Esophagus muscularis mucosa (tissue), 3 donors: Measurements from ENCODE around the gene KCMF1.

Experiments
- CTCF ChIP-seq, 3 experiments: fragments of 200-600 bp in 2 of 3; fragments of 450-650 bp in 1 of 3; sonication (generic) in 2 of 3; IDR thresholded peaks; one replicate each; pipeline ENCODE4 v1.5.1; 2017 to 2019; ENCODE audit warnings: antibody characterized with exemption in 3 of 3, mild to moderate bottlenecking in 2 of 3, moderate library complexity in 1 of 3
- POLR2A ChIP-seq: fragments of 450-650 bp; IDR thresholded peaks from one replicate; pipeline ENCODE4 v1.6.1; 2017; ENCODE audit warnings: antibody characterized with exemption, moderate library complexity, mild to moderate bottlenecking, low read depth
- POLR2AphosphoS5 ChIP-seq, 2 donors: sonication (generic); formaldehyde crosslinking; IDR thresholded peaks; one replicate each; pipeline ENCODE4 v1.6.1; 2017; ENCODE audit warnings: antibody characterized with exemption in 2 of 2

GRCh38 chr2:85095094-85095493 lies 124.1 kb downstream of the KCMF1 start:
- TF ChIP-seq CTCF (IDR thresholded peaks at IDR 0.05) (no peak), POLR2A (no peak), POLR2AphosphoS5 (IDR thresholded peaks at IDR 0.05) (no peak)
